NCI-H1694 treated with DMSO at 0.1 percent for 48 hours (cell line): Measurements from ENCODE around the gene LETM1.

ENCODE experiments used
- DNase-seq: peaks from one replicate; lab custom pipeline; 2025; lab: John Stamatoyannopoulos, UW

The LETM1 gene

DNA sequence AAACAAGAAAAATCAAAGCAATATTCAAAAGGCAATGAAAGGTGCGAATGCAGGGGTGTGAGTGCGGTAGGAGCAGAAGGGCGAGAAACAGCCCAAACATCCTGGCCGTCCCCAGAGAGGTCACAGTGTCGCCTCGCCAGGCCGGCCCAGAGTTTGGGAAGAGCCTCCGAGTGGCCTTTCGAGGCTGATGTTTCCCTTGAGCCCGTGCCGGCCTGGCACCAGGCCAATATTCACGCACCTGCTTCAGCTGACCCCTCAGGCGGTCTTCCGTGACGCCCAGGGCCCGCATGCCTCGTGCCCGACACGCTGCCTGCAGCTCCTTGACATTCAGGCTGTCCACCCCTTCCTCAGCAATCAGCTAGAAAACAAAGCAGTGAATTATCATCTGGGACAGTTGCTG lies 30.6 kb downstream of the LETM1 start:
- DNase-seq, result no peak

DNA sequence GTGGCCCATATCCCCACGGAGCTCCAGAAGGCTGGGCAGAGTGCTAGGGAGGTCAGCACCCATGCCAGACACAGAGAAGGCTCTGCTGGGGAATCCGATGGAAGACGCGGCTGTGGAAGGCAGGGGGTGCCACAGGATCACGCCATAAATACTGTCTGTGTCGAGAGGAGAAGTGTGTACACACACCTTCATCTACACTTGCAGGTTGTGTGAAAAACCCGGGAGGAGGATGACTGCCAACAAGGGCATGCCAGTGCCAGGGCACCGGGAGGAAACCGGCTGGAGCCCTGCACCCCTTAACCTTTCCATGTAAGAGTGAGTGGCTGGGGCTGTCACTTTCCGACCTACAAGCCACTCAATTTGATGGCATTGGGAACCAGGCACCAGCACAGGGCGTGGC lies 31.2 kb downstream of the LETM1 start:
- no peak for DNase-seq

GRCh38 chr4:1823545-1823932 lies 32.4 kb downstream of the LETM1 start:
- no peak for DNase-seq

GRCh38 chr4:1822568-1823544 lies 33.1 kb downstream of the LETM1 start:
- DNase-seq, result no peak

DNA sequence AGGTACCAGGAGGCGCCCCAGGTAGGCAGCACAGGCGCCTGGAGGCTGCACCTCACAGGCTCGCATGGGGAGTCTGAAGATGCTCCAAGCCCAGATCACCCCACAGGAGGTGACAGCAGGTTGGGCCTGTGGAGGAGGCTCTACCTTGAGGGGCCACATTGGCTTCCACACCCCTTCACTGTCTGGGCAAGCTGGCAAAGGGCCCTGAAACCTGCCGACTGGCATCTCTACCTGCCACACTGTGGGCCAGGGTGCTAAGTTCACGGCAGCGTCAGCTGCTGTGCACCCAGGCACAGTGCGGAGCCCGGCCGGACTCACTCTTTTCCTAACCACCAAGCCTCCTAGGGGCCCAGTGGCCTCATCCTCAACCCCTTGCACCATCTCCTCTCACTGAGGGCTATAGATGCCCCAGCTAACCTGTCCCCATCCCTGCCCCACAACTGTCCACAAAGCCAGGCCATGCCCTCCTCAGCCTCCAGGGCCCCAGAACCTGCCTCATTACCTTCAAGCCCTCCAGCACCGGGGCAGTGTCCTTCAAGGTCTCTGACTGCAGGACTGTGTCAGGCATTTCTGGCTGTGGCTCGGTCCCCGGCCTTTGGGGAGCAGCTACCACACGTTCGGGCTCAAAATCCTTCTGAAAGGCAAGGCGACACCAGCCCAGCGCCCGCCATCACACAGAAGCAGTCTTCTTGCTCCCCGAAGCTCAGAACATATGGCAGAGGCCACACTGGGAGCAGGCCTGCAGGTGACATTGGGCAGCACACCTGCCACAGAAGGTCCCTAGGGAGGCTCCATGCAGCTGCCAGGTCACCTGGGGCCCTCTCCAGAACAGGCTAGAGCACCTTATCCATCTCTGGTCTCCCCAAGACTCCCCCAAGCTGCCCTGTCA lies 34.0 kb downstream of the LETM1 start:
- no peak for DNase-seq

GRCh38 chr4:1819816-1820215 lies 36.1 kb downstream of the LETM1 start:
- DNase-seq, result no peak

DNA sequence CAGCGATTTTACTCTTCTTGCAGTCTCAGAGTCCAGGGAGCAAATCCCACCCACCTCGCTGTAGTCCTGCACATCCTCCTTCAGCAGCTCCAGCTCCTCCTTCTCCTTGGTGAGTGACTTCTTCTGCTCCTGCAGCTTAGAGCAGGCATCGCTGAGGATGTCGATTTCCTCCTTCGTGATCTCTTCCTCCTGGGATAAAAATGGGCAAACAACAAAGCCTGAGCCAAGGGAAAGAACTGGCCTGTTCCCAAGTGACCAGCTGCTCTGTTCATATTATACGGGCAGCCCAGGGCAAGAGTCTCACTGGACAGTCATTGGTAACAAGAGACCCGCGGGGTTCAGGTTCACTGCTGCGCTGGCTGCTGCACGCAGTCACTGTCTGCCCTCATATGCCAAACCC lies 36.7 kb downstream of the LETM1 start:
- no peak for DNase-seq

GRCh38 chr4:1815997-1816860 lies 39.7 kb downstream of the LETM1 start:
- DNase-seq, result no peak

GRCh38 chr4:1815096-1815996 lies 40.6 kb downstream of the LETM1 start:
- DNase-seq, result no peak

- DNase-seq, result no peak
These were observed 41.5 kb downstream of the LETM1 start for GRCh38 chr4:1814453-1814852.

DNA sequence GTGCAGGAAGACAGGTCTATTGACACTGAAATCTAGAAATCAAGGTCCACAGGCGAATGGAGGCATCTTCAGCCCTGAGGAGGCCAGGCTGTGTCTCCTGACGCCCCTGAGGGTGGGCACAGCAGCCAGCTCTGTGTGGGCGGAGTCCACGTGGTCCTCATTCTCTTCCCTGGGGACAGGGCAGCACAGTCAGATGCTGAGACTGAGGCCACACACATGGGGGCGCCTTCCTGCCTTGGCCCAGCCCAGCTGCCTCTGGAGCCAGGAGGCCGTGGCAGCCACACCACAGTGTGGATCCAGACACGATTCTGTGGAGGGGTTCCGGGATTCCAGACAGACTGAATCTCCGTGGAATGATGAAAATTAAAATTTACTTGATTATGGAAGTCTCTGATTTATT lies 42.0 kb downstream of the LETM1 start:
- DNase-seq, result no peak

- no peak for DNase-seq
These were observed 42.7 kb downstream of the LETM1 start for GRCh38 chr4:1813231-1813630.

DNA sequence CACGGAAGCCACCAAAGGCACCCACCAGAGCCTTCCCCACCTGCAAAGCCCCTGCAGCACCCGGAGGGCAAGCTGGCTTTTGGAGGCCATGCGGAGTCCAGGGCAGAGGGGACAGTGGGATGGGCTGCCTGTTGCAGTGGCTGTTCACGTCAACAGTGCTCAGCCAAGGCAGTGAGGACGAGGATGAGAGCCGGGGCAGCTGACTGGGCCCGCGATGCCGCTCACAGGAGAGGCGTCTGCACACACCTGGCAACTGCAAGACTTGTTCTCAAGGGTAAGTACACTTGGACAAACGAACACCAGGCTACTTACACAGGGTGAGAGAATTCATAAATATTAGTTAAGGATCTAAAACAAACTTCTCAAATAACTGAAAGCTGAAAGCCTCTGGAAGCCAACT lies 43.2 kb downstream of the LETM1 start:
- no peak for DNase-seq

DNA sequence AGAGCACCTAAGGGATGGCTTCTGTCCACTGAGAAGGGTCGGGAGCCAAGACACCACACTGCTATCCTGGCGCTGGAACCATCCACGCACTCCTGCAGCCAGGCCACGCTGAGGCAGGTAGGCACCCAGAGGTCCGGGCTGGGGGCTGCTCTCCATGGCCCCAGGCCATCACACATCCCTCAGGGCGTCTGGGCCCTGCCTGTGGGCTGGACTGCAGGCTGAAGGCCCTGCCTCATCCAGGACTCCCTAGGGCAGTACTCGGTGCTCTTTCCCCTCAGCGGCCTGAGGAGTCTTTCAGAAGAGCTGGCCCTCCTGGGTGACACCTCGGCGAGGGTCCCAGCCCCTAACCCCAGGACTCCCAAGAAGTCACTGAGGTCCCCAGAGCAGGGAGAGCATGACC lies 45.2 kb downstream of the LETM1 start:
- no peak for DNase-seq

DNA sequence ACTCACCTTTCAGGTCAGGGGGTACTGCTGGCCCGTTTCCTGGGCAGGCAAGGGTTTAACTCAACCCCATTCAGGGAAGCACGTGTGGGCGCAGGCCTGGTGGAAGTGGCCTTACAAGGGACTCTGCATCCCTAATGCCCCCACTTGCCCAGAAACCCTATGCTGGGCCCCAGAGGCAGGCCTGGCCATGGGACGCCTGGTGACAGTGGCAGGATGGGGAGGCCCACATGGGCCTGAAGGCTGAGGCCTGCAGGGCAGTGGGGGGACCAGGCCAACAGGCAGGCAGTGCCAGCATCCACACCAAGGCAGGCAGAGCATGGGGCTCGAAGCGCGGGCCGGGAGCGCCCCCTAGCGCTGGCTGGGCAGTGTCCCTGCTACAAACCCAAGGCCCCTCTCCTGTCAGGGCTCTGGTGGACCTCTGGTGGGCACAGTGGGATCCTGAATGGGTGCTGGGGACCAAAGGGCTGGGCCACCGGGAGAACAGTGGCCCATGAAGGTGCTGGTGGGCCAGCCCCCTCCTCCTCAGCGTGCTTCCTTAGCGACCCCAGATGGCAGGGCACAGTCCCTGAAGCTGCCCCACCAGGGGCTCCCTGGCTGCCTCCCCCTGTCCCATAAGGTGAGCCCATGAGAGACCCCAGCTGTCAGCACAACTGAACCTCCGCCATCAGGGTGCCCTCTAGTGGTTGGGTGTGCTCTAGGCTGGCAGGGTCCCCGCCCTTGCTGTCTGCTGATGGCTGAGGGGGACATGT lies 46.0 kb downstream of the LETM1 start:
- peak; percentile 52 for DNase-seq

DNA sequence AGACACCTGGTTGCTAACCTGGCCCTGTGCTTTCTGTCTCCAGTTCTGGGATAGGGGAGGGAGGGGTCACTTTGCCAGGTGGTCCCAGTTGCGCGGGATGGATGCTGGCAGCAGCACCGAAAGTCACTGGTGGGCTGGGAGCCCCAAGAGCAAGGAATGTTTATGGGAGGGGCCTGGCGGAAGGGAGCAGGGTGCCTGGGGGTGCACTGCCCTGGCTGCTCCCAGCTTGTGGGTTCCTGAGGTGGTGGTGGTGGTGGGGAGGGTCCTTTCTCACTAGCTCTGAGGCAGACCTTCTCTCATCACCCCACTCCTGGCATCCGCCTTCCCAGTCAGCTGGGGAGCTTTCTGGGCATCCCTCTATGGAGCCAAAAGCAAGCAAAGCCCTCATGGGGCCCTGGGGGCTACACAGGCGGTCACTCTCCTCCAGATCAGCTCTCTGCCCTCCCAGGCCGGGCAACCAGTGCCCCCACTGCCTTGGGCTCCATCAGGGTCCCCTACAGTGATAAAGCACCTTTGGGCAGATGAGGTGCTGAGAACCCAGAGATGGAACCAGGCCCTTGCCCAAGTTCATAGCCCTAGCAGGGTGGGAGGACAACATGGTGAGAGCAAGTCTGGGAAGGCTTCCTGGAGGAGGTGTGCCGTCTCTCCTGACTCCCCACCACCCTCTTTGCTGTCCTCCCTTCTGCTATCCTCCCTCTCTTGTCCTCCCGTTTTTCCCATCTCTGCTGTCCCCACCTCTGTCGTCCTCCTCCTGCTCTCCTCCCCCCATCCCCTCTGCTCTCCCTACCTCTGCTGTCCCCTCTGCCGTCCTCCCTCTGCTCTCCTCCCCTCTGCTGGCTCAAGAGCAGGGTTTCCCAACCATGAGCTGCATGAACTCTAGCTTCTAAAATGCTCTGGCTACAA lies 46.9 kb downstream of the LETM1 start:
- no peak for DNase-seq

GRCh38 chr4:1808396-1808795 lies 47.6 kb downstream of the LETM1 start:
- no peak for DNase-seq

DNA sequence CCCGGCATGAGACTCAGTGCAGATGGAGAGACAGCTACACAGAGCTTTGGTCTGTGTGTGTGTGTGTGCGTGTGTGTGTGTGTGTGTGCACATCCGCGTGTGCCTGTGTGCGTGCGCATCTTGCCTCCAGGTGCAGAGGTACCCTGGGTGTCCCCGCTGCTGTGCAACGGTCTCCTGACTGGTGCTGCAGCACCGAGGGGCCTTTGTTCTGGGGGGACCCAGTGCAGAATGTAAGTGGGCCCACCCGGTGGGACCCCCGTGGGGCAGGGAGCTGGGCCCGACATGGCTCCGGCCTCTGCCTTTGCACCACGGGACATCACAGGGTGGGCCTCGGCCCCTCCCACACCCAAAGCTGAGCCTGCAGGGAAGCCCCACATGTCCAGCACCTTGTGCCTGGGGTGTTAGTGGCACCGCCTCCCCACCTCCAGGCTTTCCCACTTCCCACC lies 48.6 kb downstream of the LETM1 start:
- DNase-seq, result no peak
